ENCODE measurements around the gene RAD9A.

GRCh38 chr11:67405196-67405567, 13.4 kb downstream of the RAD9A start:
- no peak for TF ChIP-seq TCF4 (CRISPR knock-in tag; IDR thresholded peaks at IDR 0.05; ENCODE audit: borderline replicate concordance)
- TF ChIP-seq PATZ1 (CRISPR knock-in tag; IDR thresholded peaks at IDR 0.05; ENCODE audit: borderline replicate concordance): no peak
- no peak for TF ChIP-seq PPARA (CRISPR knock-in tag; IDR thresholded peaks at IDR 0.05; ENCODE audit: borderline replicate concordance)
- no peak for TF ChIP-seq ARNTL (CRISPR knock-in tag; IDR thresholded peaks at IDR 0.05; ENCODE audit: borderline replicate concordance, low read depth)
- no peak for TF ChIP-seq GLIS3 (CRISPR knock-in tag; IDR thresholded peaks at IDR 0.05)
- no peak for TF ChIP-seq BACH2 (CRISPR knock-in tag; IDR thresholded peaks at IDR 0.05; ENCODE audit: borderline replicate concordance)
- TF ChIP-seq OSR1 (CRISPR knock-in tag; IDR thresholded peaks at IDR 0.05): no peak
